Stomach (tissue), 9 donors: ENCODE measurements around the gene FBXL17. TPM values are rescaled to one million over a fixed set of nuclear protein-coding genes. Genes with fewer than 3 reads are reported as not detected.

ENCODE experiments used
- DNase-seq, 2 donors: peaks; one replicate each; pipeline versions ENCODE4 v3.0.0 to v3.0.0-alpha.2; 2013 to 2019
- H3K27ac ChIP-seq, 5 donors: fragments of 200-600 bp in 4 of 5; sonication (generic) in 4 of 5; one replicate each; pipeline ENCODE4 v1.5.1; 2013 to 2019; ENCODE audit warnings: mild to moderate bottlenecking in 1 of 5, moderate library complexity in 1 of 5
- H3K27me3 ChIP-seq, 3 donors: fragments of 200-600 bp; sonication (generic); one replicate each; pipeline ENCODE4 v1.5.1; 2017 to 2019; ENCODE audit warnings: mixed run types in 1 of 3
- H3K36me3 ChIP-seq, 4 donors: fragments of 200-600 bp; sonication (generic); 1 replicate in 3 of 4; 2 replicates in 1 of 4; pipeline ENCODE4 v1.5.1; 2016 to 2019
- H3K4me1 ChIP-seq, 4 donors: fragments of 200-600 bp; sonication (generic); one replicate each; pipeline ENCODE4 v1.5.1; 2016 to 2019
- H3K4me3 ChIP-seq, 4 donors: fragments of 200-600 bp; sonication (generic) in 3 of 4; one replicate each; pipeline ENCODE4 v1.5.1; 2016 to 2019; ENCODE audit warnings: mild to moderate bottlenecking in 1 of 4
- H3K9me3 ChIP-seq, 4 donors: fragments of 200-600 bp; sonication (generic); one replicate each; pipeline ENCODE4 v1.5.1; 2016 to 2019
- EP300 ChIP-seq: sonication (generic); formaldehyde crosslinking; IDR thresholded peaks from one replicate; pipeline ENCODE4 v1.6.1; 2017; ENCODE audit warnings: antibody characterized with exemption
- POLR2A ChIP-seq, 4 donors: fragments of 450-650 bp; IDR thresholded peaks; one replicate each; pipeline ENCODE4 v1.6.1; 2016; ENCODE audit warnings: antibody characterized with exemption in 4 of 4, control low read depth in 2 of 4, mild to moderate bottlenecking in 1 of 4, moderate library complexity in 1 of 4
- POLR2AphosphoS5 ChIP-seq, 3 donors: sonication (generic); formaldehyde crosslinking; IDR thresholded peaks; one replicate each; pipeline ENCODE4 v1.6.1; 2016; ENCODE audit warnings: antibody characterized with exemption in 3 of 3
- WGBS, 5 donors: extraction: QIAGEN DNeasy Blood & Tissue Kit in 3 of 5; methylation state at CpG; one replicate each; pipeline versions ENCODE4 v1.1.5 to v1.1.7; 2013 to 2018; 5-methylcytosine and 5-hydroxymethylcytosine counted together
- intact Hi-C: fragments of 100-400 bp; cut with DNase I; formaldehyde crosslinking; loops from one replicate; pipeline ENCODE4 v1.15.1; 2023; ENCODE audit warnings: low total_unique reads
- polyA plus RNA-seq, 3 donors: library from polyadenylated mRNA; stranded (reverse); fragments of 200-250 nt; gene quantifications; one replicate each; pipeline ENCODE4 v1.2.3, GENCODE V29; 2013
- total RNA-seq, 5 donors: library from RNA; depleted of rRNA; stranded (reverse); fragments of >200 nt; gene quantifications; one replicate each; pipeline versions ENCODE4 v1.1.0 to v1.2.3, GENCODE V29; 2014 to 2016
- TF ChIP-seq, protein P1 (sequence below), 7 experiments: fragments of 450-650 bp in 4 of 7; fragments of 200-600 bp in 3 of 7; sonication (generic) in 3 of 7; IDR thresholded peaks; one replicate each; pipeline ENCODE4 v1.5.1; 2016 to 2019; ENCODE audit warnings: antibody characterized with exemption in 7 of 7, control low read depth in 2 of 7, mild to moderate bottlenecking in 1 of 7
- donor health status: healthy with polysubstance abuse.
- donor health status: Bipolar disorder and iron deficiency.
- donor health status: healthy.

FBXL17 gene
- total and polyA plus RNA-seq, 8 donors: 3.8 to 28.0 (median 14.4) TPM

DNA sequence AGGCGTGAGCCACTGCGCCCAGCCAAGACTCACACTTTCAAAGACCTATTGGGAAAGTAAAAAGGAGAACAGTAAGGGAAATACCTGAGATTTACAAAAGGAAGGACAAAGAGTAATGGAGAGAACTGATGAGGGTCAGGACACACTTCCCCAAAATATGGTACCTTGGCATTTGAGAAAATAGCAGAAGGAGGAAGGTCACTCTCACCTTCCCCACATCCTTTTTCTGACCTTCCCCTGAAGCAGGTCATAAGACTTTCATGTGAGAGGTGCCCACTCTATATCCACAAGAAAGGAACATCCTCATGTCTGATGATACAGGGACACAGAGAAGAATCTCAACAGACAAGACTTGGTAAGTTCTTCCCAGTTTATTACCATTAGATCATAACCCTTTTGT, 272.8 kb downstream of the FBXL17 start:
- no peak for DNase-seq
- Histone ChIP-seq H3K27me3 (no peaks in the 10 kb centered on the region), H3K4me1 (no peaks in the 10 kb centered on the region), H3K27ac (no peak overlapping the region), H3K9me3 (peaks cover 0 to 4% (median 0%) of the 10 kb centered on the region in 4 donors), H3K4me3 (no peak overlapping the region), H3K36me3 (no peaks in the 10 kb centered on the region)
- intact Hi-C loops: no loop called here
- no peak for TF ChIP-seq EP300
- TF ChIP-seq POLR2A (IDR thresholded peaks at IDR 0.05): no peak
- TF ChIP-seq, protein P1, sequence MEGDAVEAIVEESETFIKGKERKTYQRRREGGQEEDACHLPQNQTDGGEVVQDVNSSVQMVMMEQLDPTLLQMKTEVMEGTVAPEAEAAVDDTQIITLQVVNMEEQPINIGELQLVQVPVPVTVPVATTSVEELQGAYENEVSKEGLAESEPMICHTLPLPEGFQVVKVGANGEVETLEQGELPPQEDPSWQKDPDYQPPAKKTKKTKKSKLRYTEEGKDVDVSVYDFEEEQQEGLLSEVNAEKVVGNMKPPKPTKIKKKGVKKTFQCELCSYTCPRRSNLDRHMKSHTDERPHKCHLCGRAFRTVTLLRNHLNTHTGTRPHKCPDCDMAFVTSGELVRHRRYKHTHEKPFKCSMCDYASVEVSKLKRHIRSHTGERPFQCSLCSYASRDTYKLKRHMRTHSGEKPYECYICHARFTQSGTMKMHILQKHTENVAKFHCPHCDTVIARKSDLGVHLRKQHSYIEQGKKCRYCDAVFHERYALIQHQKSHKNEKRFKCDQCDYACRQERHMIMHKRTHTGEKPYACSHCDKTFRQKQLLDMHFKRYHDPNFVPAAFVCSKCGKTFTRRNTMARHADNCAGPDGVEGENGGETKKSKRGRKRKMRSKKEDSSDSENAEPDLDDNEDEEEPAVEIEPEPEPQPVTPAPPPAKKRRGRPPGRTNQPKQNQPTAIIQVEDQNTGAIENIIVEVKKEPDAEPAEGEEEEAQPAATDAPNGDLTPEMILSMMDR (IDR thresholded peaks at IDR 0.05): no peak
- no peak for TF ChIP-seq POLR2AphosphoS5 (IDR thresholded peaks at IDR 0.05)
- 97 to 100% (median 97%) methylated on average over 2 of the region's 2 CpGs for WGBS, 5 donors

DNA sequence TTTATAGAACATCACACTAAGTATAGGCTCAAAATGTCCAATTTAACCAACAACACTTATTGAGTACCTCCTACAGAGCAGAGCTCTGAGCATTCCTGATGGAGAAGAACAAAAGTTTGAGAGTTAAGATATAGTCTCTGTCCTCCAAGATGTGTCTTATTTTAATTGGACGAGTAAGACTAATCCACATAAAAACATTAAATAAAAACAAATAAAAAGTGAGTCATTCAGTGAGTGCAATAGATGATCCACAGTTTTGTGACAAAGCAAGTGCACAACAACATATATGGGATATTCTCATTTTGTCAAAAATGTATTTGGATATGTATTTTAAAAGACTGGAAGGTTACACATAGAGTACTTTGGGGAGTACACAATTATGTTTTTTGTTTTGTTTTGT, 277.4 kb downstream of the FBXL17 start:
- DNase-seq: no peak
- no peaks in the 10 kb centered on the region for H3K27me3 ChIP-seq
- H3K4me3 ChIP-seq: no peak overlapping the region
- TF ChIP-seq, protein P1 (IDR thresholded peaks at IDR 0.05): no peak
- no peaks in the 10 kb centered on the region for H3K9me3 ChIP-seq
- intact Hi-C loops: no loop called here
- peaks cover 0 to 14% (median 6%) of the 10 kb centered on the region in 4 donors for H3K4me1 ChIP-seq
- no peak overlapping the region for H3K27ac ChIP-seq
- 85 to 97% (median 88%) methylated on average over 1 of the region's 1 CpG for WGBS, 5 donors
- no peaks in the 10 kb centered on the region for H3K36me3 ChIP-seq

DNA sequence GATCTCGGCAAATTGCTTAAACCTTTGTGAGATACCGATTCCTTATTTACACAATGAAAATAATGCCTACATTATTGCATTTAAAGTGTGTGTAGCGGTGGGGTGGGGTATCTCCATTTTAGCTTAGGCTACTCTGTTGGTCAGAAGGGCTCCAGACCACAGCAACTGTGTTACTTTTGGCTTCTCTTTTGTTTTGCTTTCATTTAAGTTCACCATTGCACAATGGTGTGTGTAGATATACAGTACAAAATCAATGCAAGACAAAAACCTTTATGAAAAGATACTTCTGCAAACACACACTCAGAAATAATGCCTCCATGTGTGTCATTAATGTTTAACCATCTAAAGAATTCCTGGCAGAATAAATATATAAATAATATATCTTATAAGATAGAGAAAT, 279.4 kb downstream of the FBXL17 start:
- peaks cover 0 to 14% (median 6%) of the 10 kb centered on the region in 4 donors for H3K4me1 ChIP-seq
- TF ChIP-seq POLR2AphosphoS5 (IDR thresholded peaks at IDR 0.05) (no peak), POLR2A (IDR thresholded peaks at IDR 0.05) (no peak), EP300 (no peak)
- TF ChIP-seq, protein P1 (IDR thresholded peaks at IDR 0.05): no peak
- H3K9me3 ChIP-seq: no peaks in the 10 kb centered on the region
- H3K27ac ChIP-seq: no peak overlapping the region
- intact Hi-C loops: no loop called here
- no peak for DNase-seq
- WGBS, 5 donors: 43 to 65% (median 50%) methylated on average over 3 of the region's 3 CpGs
- no peaks in the 10 kb centered on the region for H3K27me3 ChIP-seq
- no peak overlapping the region for H3K4me3 ChIP-seq
- no peaks in the 10 kb centered on the region for H3K36me3 ChIP-seq

DNA sequence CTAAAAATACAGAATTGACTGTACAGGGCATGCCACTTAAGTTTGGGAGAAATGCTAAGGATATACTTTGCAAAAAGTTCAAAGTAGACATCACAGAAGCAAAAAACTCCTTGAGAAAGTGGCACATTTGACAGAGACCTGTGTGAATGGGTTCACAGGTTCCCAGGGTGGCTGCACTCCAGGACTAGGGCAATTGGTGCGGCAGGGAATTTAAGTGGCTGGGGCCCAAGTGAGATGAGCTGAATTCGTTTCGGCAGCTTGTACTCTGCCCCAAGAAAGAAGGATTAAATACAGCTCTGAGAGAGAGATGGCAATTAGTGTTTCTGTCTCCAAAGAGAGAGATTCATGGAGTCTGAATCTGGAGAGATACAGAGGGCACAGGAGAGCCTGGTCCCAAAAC, 280.1 kb downstream of the FBXL17 start:
- TF ChIP-seq EP300 (no peak), POLR2AphosphoS5 (IDR thresholded peaks at IDR 0.05) (no peak), POLR2A (IDR thresholded peaks at IDR 0.05) (no peak)
- TF ChIP-seq, protein P1 (IDR thresholded peaks at IDR 0.05): no peak
- DNase-seq: no peak
- no peaks in the 10 kb centered on the region for H3K27me3 ChIP-seq
- intact Hi-C loops: no loop called here
- no peak overlapping the region for H3K27ac ChIP-seq
- H3K36me3 ChIP-seq: no peaks in the 10 kb centered on the region
- H3K4me1 ChIP-seq: peaks cover 0 to 14% (median 6%) of the 10 kb centered on the region in 4 donors
- no peak overlapping the region for H3K4me3 ChIP-seq
- WGBS, 5 donors: 77 to 88% (median 83%) methylated on average over 3 of the region's 3 CpGs
- no peaks in the 10 kb centered on the region for H3K9me3 ChIP-seq
